ENCODE measurements around the gene NACC1.

NACC1 gene

GRCh38 chr19:13101590-13102415 lies 16.3 kb upstream of the NACC1 start:
- H3K27me3 Mint-ChIP-seq: no peaks in the 10 kb centered on the region
- peak overlapping the region; percentile 92 for H3K27ac Mint-ChIP-seq
- peak overlapping the region; percentile 88 for H3K4me3 Mint-ChIP-seq
- no peak for ATAC-seq
- no peaks in the 10 kb centered on the region for H3K9me3 Mint-ChIP-seq
- H3K36me3 Mint-ChIP-seq: peaks cover 17% of the 10 kb centered on the region
- H3K4me1 Mint-ChIP-seq: peaks cover 85% of the 10 kb centered on the region

- Mint-ChIP-seq H3K4me1 (peaks cover 85% of the 10 kb centered on the region), H3K9me3 (no peaks in the 10 kb centered on the region), H3K27ac (peak overlapping the region; percentile 92), H3K27me3 (no peaks in the 10 kb centered on the region), H3K36me3 (peaks cover 19% of the 10 kb centered on the region), H3K4me3 (peak overlapping the region; percentile 88)
- ATAC-seq: no peak
These were observed 15.7 kb upstream of the NACC1 start for GRCh38 chr19:13102416-13102665.

GRCh38 chr19:13102666-13103580 lies 15.1 kb upstream of the NACC1 start, which contains the start of gene LYL1:
TSS of gene LYL1 (minus strand) at chr19:13102858. CDS start at chr19:13101171, 1,687 bp downstream.
- Mint-ChIP-seq H3K27ac (peak within 1 kb of the TSS; percentile 92), H3K36me3 (peaks cover 24% of the 10 kb centered on the region), H3K4me3 (peak within 1 kb of the TSS; percentile 88), H3K9me3 (no peaks in the 10 kb centered on the region), H3K27me3 (no peaks in the 10 kb centered on the region), H3K4me1 (peaks cover 87% of the 10 kb centered on the region)
- peak; percentile 80 for ATAC-seq

- ATAC-seq: no peak
- Mint-ChIP-seq H3K36me3 (peaks cover 24% of the 10 kb centered on the region), H3K4me3 (peak overlapping the region; percentile 88), H3K27ac (peak overlapping the region; percentile 92), H3K4me1 (peaks cover 78% of the 10 kb centered on the region), H3K9me3 (no peaks in the 10 kb centered on the region), H3K27me3 (no peaks in the 10 kb centered on the region)
These were observed 14.3 kb upstream of the NACC1 start for GRCh38 chr19:13103581-13104359.

- H3K9me3 Mint-ChIP-seq: no peaks in the 10 kb centered on the region
- peak; percentile 74 for ATAC-seq
These were observed 13.7 kb upstream of the NACC1 start for GRCh38 chr19:13104360-13104847.

GRCh38 chr19:13104848-13105711 lies 13.0 kb upstream of the NACC1 start:
- ATAC-seq: no peak
- Mint-ChIP-seq H3K4me3 (peak overlapping the region; percentile 85), H3K9me3 (no peaks in the 10 kb centered on the region), H3K4me1 (peaks cover 65% of the 10 kb centered on the region), H3K36me3 (peaks cover 20% of the 10 kb centered on the region), H3K27me3 (no peaks in the 10 kb centered on the region), H3K27ac (peak overlapping the region; percentile 92)

More at GRCh38 chr19:13104360-13104847, 13.7 kb upstream of the NACC1 start:
- H3K27me3 Mint-ChIP-seq: no peaks in the 10 kb centered on the region
- H3K36me3 Mint-ChIP-seq: peaks cover 23% of the 10 kb centered on the region
- peak overlapping the region; percentile 92 for H3K27ac Mint-ChIP-seq
- peak overlapping the region; percentile 85 for H3K4me3 Mint-ChIP-seq
- peaks cover 72% of the 10 kb centered on the region for H3K4me1 Mint-ChIP-seq

- H3K9me3 Mint-ChIP-seq: no peaks in the 10 kb centered on the region
- peaks cover 26% of the 10 kb centered on the region for H3K36me3 Mint-ChIP-seq
- no peak overlapping the region for H3K4me3 Mint-ChIP-seq
- H3K27me3 Mint-ChIP-seq: no peaks in the 10 kb centered on the region
- H3K27ac Mint-ChIP-seq: peak overlapping the region; percentile 60
- ATAC-seq: no peak
- peaks cover 27% of the 10 kb centered on the region for H3K4me1 Mint-ChIP-seq
These were observed 8.5 kb upstream of the NACC1 start for GRCh38 chr19:13109361-13110098.

GRCh38 chr19:13110099-13110610 lies 7.9 kb upstream of the NACC1 start:
- Mint-ChIP-seq H3K4me3 (no peak overlapping the region), H3K4me1 (peaks cover 22% of the 10 kb centered on the region), H3K27ac (peak overlapping the region; percentile 60), H3K36me3 (peaks cover 26% of the 10 kb centered on the region), H3K9me3 (no peaks in the 10 kb centered on the region), H3K27me3 (no peaks in the 10 kb centered on the region)
- ATAC-seq: no peak

- Mint-ChIP-seq H3K36me3 (peaks cover 28% of the 10 kb centered on the region), H3K4me1 (peaks cover 23% of the 10 kb centered on the region), H3K27me3 (no peaks in the 10 kb centered on the region), H3K9me3 (no peaks in the 10 kb centered on the region), H3K4me3 (no peak overlapping the region), H3K27ac (no peak overlapping the region)
- no peak for ATAC-seq
These were observed 5.5 kb upstream of the NACC1 start for GRCh38 chr19:13112555-13112954.

- Mint-ChIP-seq H3K27me3 (no peaks in the 10 kb centered on the region), H3K4me1 (peaks cover 46% of the 10 kb centered on the region), H3K9me3 (no peaks in the 10 kb centered on the region), H3K27ac (peak overlapping the region; percentile 91), H3K4me3 (peak overlapping the region; percentile 97), H3K36me3 (peaks cover 11% of the 10 kb centered on the region)
- ATAC-seq: no peak
These were observed 2.2 kb upstream of the NACC1 start for GRCh38 chr19:13115936-13116281.

- Mint-ChIP-seq H3K27me3 (no peaks in the 10 kb centered on the region), H3K36me3 (peaks cover 11% of the 10 kb centered on the region), H3K27ac (peak within 1 kb of the TSS; percentile 91), H3K4me1 (peaks cover 53% of the 10 kb centered on the region), H3K9me3 (no peaks in the 10 kb centered on the region), H3K4me3 (peak within 1 kb of the TSS; percentile 97)
- ATAC-seq: peak; percentile 79
These were observed 1.5 kb upstream of the NACC1 start, which contains the start of gene TRMT1 for GRCh38 chr19:13116282-13117175. TSS of gene TRMT1 (minus strand) at chr19:13116740. CDS start at chr19:13116399, 341 bp downstream.

- ATAC-seq: peak; percentile 3
- peak overlapping the region; percentile 91 for H3K27ac Mint-ChIP-seq
- H3K36me3 Mint-ChIP-seq: peaks cover 11% of the 10 kb centered on the region
- H3K4me1 Mint-ChIP-seq: peaks cover 60% of the 10 kb centered on the region
- H3K9me3 Mint-ChIP-seq: no peaks in the 10 kb centered on the region
- peak overlapping the region; percentile 97 for H3K4me3 Mint-ChIP-seq
- no peaks in the 10 kb centered on the region for H3K27me3 Mint-ChIP-seq
These were observed 790 bp upstream of the NACC1 start for GRCh38 chr19:13117176-13117771.

Data from stimulated activated memory B cell treated with anti-CD40 and anti-IgM and Interleukin-4, amounts not matched to agents 10 μg/mL and 1 μg/mL and 100 μg/mL, for 72 hours (primary cell).